Esophagus squamous epithelium (tissue), 5 donors: Measurements from ENCODE around the gene CACNB2. TPM values are rescaled to one million over a fixed set of nuclear protein-coding genes. Genes with fewer than 3 reads are reported as not detected.

Experiments used
- DNase-seq: peaks from one replicate; lab custom pipeline; 2025; lab: John Stamatoyannopoulos, UW
- H3K27ac ChIP-seq, 4 donors: fragments of 200-600 bp; sonication (generic); one replicate each; pipeline ENCODE4 v1.5.1; 2016 to 2019; ENCODE audit warnings: mild to moderate bottlenecking in 1 of 4
- H3K27me3 ChIP-seq, 4 donors: fragments of 200-600 bp; sonication (generic); 1 replicate in 3 of 4; 2 replicates in 1 of 4; pipeline versions ENCODE4 v1.5.1 to v1.6.0; 2017 to 2021; ENCODE audit warnings: antibody characterized with exemption in 1 of 4
- H3K36me3 ChIP-seq, 3 donors: fragments of 200-600 bp; sonication (generic); one replicate each; pipeline ENCODE4 v1.5.1; 2016 to 2019
- H3K4me1 ChIP-seq, 3 donors: fragments of 200-600 bp; sonication (generic); one replicate each; pipeline ENCODE4 v1.5.1; 2017 to 2019
- H3K4me3 ChIP-seq, 4 donors: fragments of 200-600 bp; sonication (generic); 1 replicate in 3 of 4; 2 replicates in 1 of 4; pipeline ENCODE4 v1.5.1; 2016 to 2019; ENCODE audit warnings: mild to moderate bottlenecking in 2 of 4, moderate library complexity in 1 of 4
- H3K9me3 ChIP-seq, 3 donors: fragments of 200-600 bp; sonication (generic); one replicate each; pipeline ENCODE4 v1.5.1; 2016 to 2019
- CTCF ChIP-seq, 6 experiments: fragments of 450-650 bp in 4 of 6; fragments of 200-600 bp in 2 of 6; sonication (generic) in 2 of 6; IDR thresholded peaks; one replicate each; pipeline ENCODE4 v1.5.1; 2016 to 2019; ENCODE audit warnings: antibody characterized with exemption in 6 of 6, mild to moderate bottlenecking in 4 of 6, moderate library complexity in 4 of 6
- POLR2A ChIP-seq, 4 donors: fragments of 450-650 bp; IDR thresholded peaks; one replicate each; pipeline ENCODE4 v1.6.1; 2017; ENCODE audit warnings: antibody characterized with exemption in 4 of 4, mild to moderate bottlenecking in 4 of 4, moderate library complexity in 3 of 4
- WGBS, 2 donors: methylation state at CpG; one replicate each; pipeline ENCODE4 v1.1.5; 2018; 5-methylcytosine and 5-hydroxymethylcytosine counted together
- intact Hi-C: fragments of 100-400 bp; cut with DNase I; formaldehyde crosslinking; loops from one replicate; pipeline ENCODE4 v1.15.0; 2022
- total RNA-seq, 4 donors: library from RNA; depleted of rRNA; stranded (reverse); fragments of >200 nt; gene quantifications; one replicate each; pipeline ENCODE4 v1.1.0, GENCODE V29; 2016
- donor health status: DM: yes; HTN: yes; CAD: no.

The CACNB2 gene
- total RNA-seq, 4 donors from 2014 or later, result 0.91 to 37.0 (median 5.7) TPM

GRCh38 chr10:18222866-18223265 lies 82.6 kb downstream of the CACNB2 start:
- no peak for DNase-seq
- no peaks in the 10 kb centered on the region for H3K36me3 ChIP-seq
- H3K27ac ChIP-seq, result no peak overlapping the region
- no peaks in the 10 kb centered on the region for H3K9me3 ChIP-seq
- TF ChIP-seq POLR2A (IDR thresholded peaks at IDR 0.05) (no peak), CTCF (IDR thresholded peaks at IDR 0.05) (no peak)
- no peak overlapping the region for H3K4me3 ChIP-seq
- no peaks in the 10 kb centered on the region for H3K27me3 ChIP-seq
- H3K4me1 ChIP-seq, result peaks cover 0 to 20% (median 0%) of the 10 kb centered on the region in 3 donors
- WGBS, 2 donors, result 50 to 58% methylated on average over 2 to 3 of the region's 3 CpGs
- intact Hi-C loops, result no loop called here

- H3K4me1 ChIP-seq, result peaks cover 0 to 15% (median 0%) of the 10 kb centered on the region in 3 donors
- 38 to 58% methylated on average over 2 of the region's 2 CpGs for WGBS, 2 donors
- H3K4me3 ChIP-seq, result no peak overlapping the region
- intact Hi-C loops, result no loop called here
- H3K27ac ChIP-seq, result no peak overlapping the region
- H3K9me3 ChIP-seq, result no peaks in the 10 kb centered on the region
- H3K36me3 ChIP-seq, result no peaks in the 10 kb centered on the region
- DNase-seq, result no peak
- TF ChIP-seq CTCF (IDR thresholded peaks at IDR 0.05) (no peak), POLR2A (IDR thresholded peaks at IDR 0.05) (no peak)
- H3K27me3 ChIP-seq, result no peaks in the 10 kb centered on the region
These were observed 83.7 kb downstream of the CACNB2 start for GRCh38 chr10:18223898-18224297.

GRCh38 chr10:18224626-18225445 lies 84.6 kb downstream of the CACNB2 start:
- Histone ChIP-seq H3K9me3 (no peaks in the 10 kb centered on the region), H3K27me3 (no peaks in the 10 kb centered on the region), H3K4me3 (no peak overlapping the region), H3K36me3 (no peaks in the 10 kb centered on the region), H3K27ac (no peak overlapping the region), H3K4me1 (peaks cover 0 to 7% (median 0%) of the 10 kb centered on the region in 3 donors)
- no peak for DNase-seq
- no peak for TF ChIP-seq CTCF (IDR thresholded peaks at IDR 0.05)
- no peak for TF ChIP-seq POLR2A (IDR thresholded peaks at IDR 0.05)
- 77% methylated on average over 12 of the region's 12 CpGs for WGBS, 2 donors
- intact Hi-C loops, result no loop called here

- intact Hi-C loops, result no loop called here
- no peak for DNase-seq
- no peak for TF ChIP-seq POLR2A (IDR thresholded peaks at IDR 0.05)
- no peak for TF ChIP-seq CTCF (IDR thresholded peaks at IDR 0.05)
- H3K36me3 ChIP-seq, result no peaks in the 10 kb centered on the region
- H3K9me3 ChIP-seq, result no peaks in the 10 kb centered on the region
- H3K4me3 ChIP-seq, result no peak overlapping the region
- peaks cover 0 to 7% (median 0%) of the 10 kb centered on the region in 3 donors for H3K4me1 ChIP-seq
- no peak overlapping the region for H3K27ac ChIP-seq
- 49 to 80% methylated on average over 5 of the region's 5 CpGs for WGBS, 2 donors
- H3K27me3 ChIP-seq, result no peaks in the 10 kb centered on the region
These were observed 86.1 kb downstream of the CACNB2 start for GRCh38 chr10:18226336-18226735.

- no peaks in the 10 kb centered on the region for H3K36me3 ChIP-seq
- DNase-seq, result no peak
- no peak overlapping the region for H3K27ac ChIP-seq
- H3K4me3 ChIP-seq, result no peak overlapping the region
- no peaks in the 10 kb centered on the region for H3K9me3 ChIP-seq
- no peak for TF ChIP-seq CTCF (IDR thresholded peaks at IDR 0.05)
- TF ChIP-seq POLR2A (IDR thresholded peaks at IDR 0.05), result no peak
- peaks cover 0 to 6% (median 0%) of the 10 kb centered on the region in 3 donors for H3K4me1 ChIP-seq
- 68 to 70% methylated on average over 3 of the region's 3 CpGs for WGBS, 2 donors
- intact Hi-C loops, result no loop called here
- no peaks in the 10 kb centered on the region for H3K27me3 ChIP-seq
These were observed 89.6 kb downstream of the CACNB2 start for GRCh38 chr10:18229826-18230225.
